ENCODE data around the gene LYRM4.

DNA sequence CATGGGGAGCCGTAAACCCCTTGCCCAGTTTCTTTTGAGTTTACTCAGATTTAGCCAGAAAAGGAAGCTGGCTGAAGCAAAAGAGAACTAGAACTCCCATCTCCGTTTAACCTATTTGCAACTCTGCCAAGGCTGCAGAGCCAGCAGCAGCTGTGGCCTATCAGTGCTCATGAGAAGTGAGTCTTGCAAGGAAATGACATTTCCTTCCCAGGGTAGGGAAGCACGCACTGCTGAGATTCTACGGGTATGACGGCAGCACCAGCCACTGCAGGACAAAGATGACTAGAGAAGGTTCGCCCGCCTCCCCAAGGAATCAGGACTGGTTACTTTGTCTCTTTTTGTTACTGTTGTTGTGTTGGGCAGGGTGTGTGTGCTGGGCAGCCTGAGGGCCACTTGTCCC lies 128.0 kb downstream of the LYRM4 start:
- TF ChIP-seq, protein P1, sequence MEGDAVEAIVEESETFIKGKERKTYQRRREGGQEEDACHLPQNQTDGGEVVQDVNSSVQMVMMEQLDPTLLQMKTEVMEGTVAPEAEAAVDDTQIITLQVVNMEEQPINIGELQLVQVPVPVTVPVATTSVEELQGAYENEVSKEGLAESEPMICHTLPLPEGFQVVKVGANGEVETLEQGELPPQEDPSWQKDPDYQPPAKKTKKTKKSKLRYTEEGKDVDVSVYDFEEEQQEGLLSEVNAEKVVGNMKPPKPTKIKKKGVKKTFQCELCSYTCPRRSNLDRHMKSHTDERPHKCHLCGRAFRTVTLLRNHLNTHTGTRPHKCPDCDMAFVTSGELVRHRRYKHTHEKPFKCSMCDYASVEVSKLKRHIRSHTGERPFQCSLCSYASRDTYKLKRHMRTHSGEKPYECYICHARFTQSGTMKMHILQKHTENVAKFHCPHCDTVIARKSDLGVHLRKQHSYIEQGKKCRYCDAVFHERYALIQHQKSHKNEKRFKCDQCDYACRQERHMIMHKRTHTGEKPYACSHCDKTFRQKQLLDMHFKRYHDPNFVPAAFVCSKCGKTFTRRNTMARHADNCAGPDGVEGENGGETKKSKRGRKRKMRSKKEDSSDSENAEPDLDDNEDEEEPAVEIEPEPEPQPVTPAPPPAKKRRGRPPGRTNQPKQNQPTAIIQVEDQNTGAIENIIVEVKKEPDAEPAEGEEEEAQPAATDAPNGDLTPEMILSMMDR (IDR thresholded peaks at IDR 0.05 in 4 of 5, conservative IDR thresholded peaks at IDR 0.05 in 1 of 5): no peak
- peak; percentile 14 to 28 for TF ChIP-seq POLR2A (IDR thresholded peaks at IDR 0.05)

Measured in gastrocnemius medialis (tissue), 4 donors.